Neural progenitor cell (in vitro differentiated cells): Measurements from ENCODE around the gene MOBP.

Experiments used
- CTCF ChIP-seq: fragments of 200-600 bp; sonication (generic); IDR thresholded peaks from 2 replicates; pipeline ENCODE4 v1.5.1; 2017; ENCODE audit warnings: antibody characterized with exemption, mild to moderate bottlenecking
- EZH2 ChIP-seq: fragments of 200-600 bp; sonication (generic); IDR thresholded peaks from 2 replicates; pipeline ENCODE4 v1.6.1; 2017; ENCODE audit warnings: antibody characterized with exemption, mild to moderate bottlenecking, moderate library complexity
- EZH2phosphoT487 ChIP-seq: fragments of 200-600 bp; sonication (generic); IDR thresholded peaks from 2 replicates; pipeline ENCODE4 v1.6.1; 2017; ENCODE audit warnings: antibody characterized with exemption

- TF ChIP-seq CTCF (no peak), EZH2 (no peak), EZH2phosphoT487 (no peak)
These were observed 10.7 kb downstream of the MOBP start for GRCh38 chr3:39478226-39478625.
